Endothelial cell of umbilical vein (primary cell): ENCODE data around the gene CPEB1. TPM values are rescaled to one million over a fixed set of nuclear protein-coding genes. Genes with fewer than 3 reads are reported as not detected.

Experiments
- BruUV-seq: library from RNA; stranded (reverse); fragments of 400-500 nt; replicated peaks from 2 replicates; lab custom pipeline; 2021; lab: Mats Ljungman, UMichigan
- CTCF ChIA-PET: fragments of 300-600, 350-600 bp; sonication (Branson Sonifier 250); formaldehyde crosslinking; loops from one replicate; lab custom pipeline; 2021; ENCODE audit warnings: antibody characterized with exemption, inconsistent platforms; lab: Charles Lee
- POLR2A ChIA-PET: fragments of 300-600, 350-600 bp; sonication (Branson Sonifier 250); formaldehyde crosslinking; loops from one replicate; lab custom pipeline; 2021; ENCODE audit warnings: antibody characterized with exemption, inconsistent platforms; lab: Charles Lee
- DNase-seq: peaks from one replicate; pipeline ENCODE4 v3.0.0-alpha.2; 2011; ENCODE audit warnings: low read depth, low spot score
- FAIRE-seq: peaks from 2 replicates; lab custom pipeline; 2011; peaks lifted over from hg19 to GRCh38; lab: Jason Lieb, UNC
- H2AFZ ChIP-seq: 2 replicates; pipeline ENCODE4 v1.6.0; 2012; ENCODE audit warnings: low read depth, low read length, control low read depth, inconsistent platforms
- H3K27ac ChIP-seq: 2 replicates; pipeline ENCODE4 v1.5.1; 2011; ENCODE audit warnings: low read depth, mild to moderate bottlenecking, control low read depth, low read length, moderate library complexity; ENCODE audit not compliant: insufficient read depth
- H3K27me3 ChIP-seq, 2 experiments: 2 replicates each; pipeline versions ENCODE4 v1.6.0 to v1.6.1; 2011; ENCODE audit warnings: low read length in 2 of 2, mixed read lengths in 1 of 2; ENCODE audit not compliant: control insufficient read depth in 2 of 2, insufficient read depth in 2 of 2
- H3K36me3 ChIP-seq, 2 experiments: 2 replicates in 1 of 2; 3 replicates in 1 of 2; pipeline ENCODE4 v1.5.1; 2011; ENCODE audit warnings: low read length in 2 of 2, mild to moderate bottlenecking in 1 of 2, moderate library complexity in 1 of 2; ENCODE audit not compliant: control insufficient read depth in 2 of 2, insufficient read depth in 2 of 2; ENCODE audit errors: extremely low read depth in 1 of 2
- H3K4me1 ChIP-seq: 3 replicates; pipeline ENCODE4 v1.5.1; 2011; ENCODE audit warnings: mild to moderate bottlenecking, low read length; ENCODE audit not compliant: control insufficient read depth, insufficient read depth; ENCODE audit errors: extremely low read depth
- H3K4me2 ChIP-seq: 2 replicates; pipeline ENCODE4 v1.6.1; 2011; ENCODE audit warnings: low read length, control low read depth, mixed read lengths; ENCODE audit not compliant: insufficient read depth
- H3K4me3 ChIP-seq, 3 experiments: fragments of 200-600 bp in 1 of 3; sonication (generic), shearing (Covaris generic) in 1 of 3; replicated peaks in 1 of 3; 2 replicates each; pipeline ENCODE4 v1.5.1; 2011 to 2016; ENCODE audit warnings: control low read depth in 3 of 3, low read length in 3 of 3, mild to moderate bottlenecking in 2 of 3, inconsistent platforms in 1 of 3, low read depth in 1 of 3, moderate library complexity in 1 of 3; ENCODE audit not compliant: insufficient read depth in 1 of 3
- H3K79me2 ChIP-seq: 2 replicates; pipeline ENCODE4 v1.6.0; 2012; ENCODE audit warnings: low read length, inconsistent platforms; ENCODE audit not compliant: control insufficient read depth, insufficient read depth
- H3K9ac ChIP-seq: replicated peaks from 2 replicates; pipeline ENCODE3; 2011; ENCODE audit warnings: low read length, control low read depth; ENCODE audit not compliant: insufficient read depth; ENCODE audit errors: extremely low read depth
- H3K9me1 ChIP-seq: replicated peaks from 3 replicates; pipeline ENCODE4 v1.6.0; 2011; ENCODE audit warnings: mild to moderate bottlenecking, low read length; ENCODE audit not compliant: control insufficient read depth, insufficient read depth; ENCODE audit errors: extremely low read depth
- H3K9me3 ChIP-seq: replicated peaks from 2 replicates; pipeline ENCODE4 v1.5.1; 2012; ENCODE audit warnings: low read length, inconsistent platforms; ENCODE audit not compliant: control insufficient read depth, insufficient read depth
- H4K20me1 ChIP-seq: replicated peaks from 2 replicates; pipeline ENCODE3; 2011; ENCODE audit warnings: mild to moderate bottlenecking, low read length; ENCODE audit not compliant: control insufficient read depth, insufficient read depth; ENCODE audit errors: extremely low read depth
- CTCF ChIP-seq, 2 donors: IDR thresholded peaks; 1 replicate in 1 of 2; 2 replicates in 1 of 2; pipeline ENCODE4 v1.5.1; 2011; ENCODE audit warnings: low read length in 2 of 2, mild to moderate bottlenecking in 2 of 2, moderate library complexity in 2 of 2, control low read depth in 1 of 2, inconsistent platforms in 1 of 2, low read depth in 1 of 2; ENCODE audit not compliant: insufficient read depth in 1 of 2; ENCODE audit errors: extremely low read depth in 1 of 2
- EZH2 ChIP-seq: IDR thresholded peaks from 2 replicates; pipeline ENCODE4 v1.6.1; 2012; ENCODE audit warnings: borderline replicate concordance, low read depth, mild to moderate bottlenecking, moderate library complexity, low read length, inconsistent platforms; ENCODE audit not compliant: severe bottlenecking
- FOS ChIP-seq: IDR thresholded peaks from 2 replicates; pipeline ENCODE4 v1.6.1; 2011; ENCODE audit warnings: mild to moderate bottlenecking, low read length, moderate library complexity, borderline replicate concordance; ENCODE audit not compliant: insufficient read depth
- GATA2 ChIP-seq: IDR thresholded peaks from 2 replicates; pipeline ENCODE4 v1.7.0; 2011; ENCODE audit warnings: low read depth, mild to moderate bottlenecking, moderate library complexity, mixed read lengths, low read length; ENCODE audit not compliant: insufficient read length, insufficient read depth
- JUN ChIP-seq: IDR thresholded peaks from 2 replicates; pipeline ENCODE4 v1.6.1; 2011; ENCODE audit warnings: borderline replicate concordance, low read depth; ENCODE audit not compliant: insufficient read length, insufficient read depth
- MAX ChIP-seq: IDR thresholded peaks from 2 replicates; pipeline ENCODE4 v1.6.1; 2011; ENCODE audit not compliant: insufficient read depth, insufficient read length
- MYC ChIP-seq: IDR thresholded peaks from one replicate; pipeline ENCODE4 v1.6.1; 2011; ENCODE audit warnings: mild to moderate bottlenecking, low read depth, low read length
- POLR2A ChIP-seq: IDR thresholded peaks from 2 replicates; pipeline ENCODE4 v1.6.1; 2012; ENCODE audit warnings: low read depth, mild to moderate bottlenecking, control low read depth, low read length
- POLR2AphosphoS5 ChIP-seq: IDR thresholded peaks from 2 replicates; pipeline ENCODE4 v1.6.1; 2012; ENCODE audit warnings: low read depth, mild to moderate bottlenecking, control low read depth, low read length, moderate library complexity; ENCODE audit not compliant: insufficient read depth
- dilution Hi-C: fragments of 300-500 bp; cut with MboI; formaldehyde crosslinking; loops from one replicate; pipeline ENCODE4 v1.15.0; 2019; ENCODE audit warnings: low sequenced_read_pairs; ENCODE audit not compliant: extremely low pct_ligation_motif_present
- intact Hi-C: fragments of 100-400 bp; cut with micrococcal nuclease; formaldehyde crosslinking; loops from one replicate; pipeline ENCODE4 v1.10.0; 2022
- polyA plus RNA-seq, 4 experiments: library from polyadenylated mRNA; depleted of rRNA in 3 of 4; stranded (reverse) in 3 of 4; unstranded in 1 of 4; fragments of >200 nt; gene quantifications; 2 replicates each; pipeline versions ENCODE4 v1.2.1 to v1.2.3, GENCODE V29; 2011 to 2012; ENCODE audit warnings: missing spikeins in 1 of 4
- total RNA-seq: library from RNA; stranded (reverse); gene quantifications from 2 replicates; pipeline ENCODE4 v1.2.3, GENCODE V29; 2021

Gene CPEB1
- total and polyA plus RNA-seq, 2 donors (not counting 3 experiments of a cell fraction or from before 2014, with no cell fraction given): not detected

GRCh38 chr15:82571722-82572222 lies 75.4 kb downstream of the CPEB1 start:
- no peak overlapping the region for H3K4me3 ChIP-seq
- no TSS peak for BruUV-seq
- peak overlapping the region; percentile 26 for H2AFZ ChIP-seq
- TF ChIP-seq JUN (no peak), POLR2A (no peak), GATA2 (no peak), MYC (no peak), EZH2 (no peak), FOS (no peak), POLR2AphosphoS5 (no peak), CTCF (IDR thresholded peaks at IDR 0.05; ENCODE audit: extremely low read depth in 1 of 2, insufficient read depth in 1 of 2, low read depth in 1 of 2, low read length in 2 of 2) (no peak), MAX (no peak)
- no peaks in the 10 kb centered on the region for H3K36me3 ChIP-seq
- no peak for FAIRE-seq
- H3K27me3 ChIP-seq: peaks cover 3 to 12% of the 10 kb centered on the region in 2 experiments
- DNase-seq: no peak
- CTCF ChIA-PET: no interaction called here
- POLR2A ChIA-PET: no interaction called here
- dilution Hi-C loops: no loop called here
- no peaks in the 10 kb centered on the region for H3K9me3 ChIP-seq
- no peak overlapping the region for H3K27ac ChIP-seq
- H3K4me1 ChIP-seq: no peaks in the 10 kb centered on the region
- no peak overlapping the region for H3K9ac ChIP-seq
- no peak overlapping the region for H3K4me2 ChIP-seq
- no peaks in the 10 kb centered on the region for H3K79me2 ChIP-seq
- no peaks in the 10 kb centered on the region for H3K9me1 ChIP-seq
- intact Hi-C loops: no loop called here
- H4K20me1 ChIP-seq: no peaks in the 10 kb centered on the region
